PC-3 (cell line): ENCODE data around the gene CHAF1B. TPM values are rescaled to one million over a fixed set of nuclear protein-coding genes. Genes with fewer than 3 reads are reported as not detected.

Experiments used
- ATAC-seq: fragments of 200-7000 bp; cut with Tn5 transposase; 2 replicates; pipeline ENCODE4 v1.9.1; 2020; ENCODE audit warnings: mild to moderate bottlenecking, moderate library complexity
- BruUV-seq: library from RNA; stranded (reverse); fragments of 400-500 nt; replicated peaks from 2 replicates; lab custom pipeline; 2021; lab: Mats Ljungman, UMichigan
- CTCF ChIA-PET: fragments of 300-600 bp; sonication (Branson Sonifier 250); formaldehyde crosslinking; loops from one replicate; lab custom pipeline; 2022; ENCODE audit warnings: antibody characterized with exemption; lab: Charles Lee
- POLR2A ChIA-PET: fragments of 300-600 bp; sonication (Branson Sonifier 250); formaldehyde crosslinking; loops from one replicate; lab custom pipeline; 2022; ENCODE audit warnings: antibody characterized with exemption; ENCODE audit not compliant: unreplicated experiment; lab: Charles Lee
- DNase-seq: peaks from one replicate; pipeline ENCODE4 v3.0.0-alpha.2; 2015
- H2AFZ ChIP-seq: fragments of 300-600 bp; sonication (generic); 2 replicates; pipeline ENCODE4 v1.6.0; 2016; ENCODE audit warnings: antibody characterized with exemption, low read length
- H3F3A ChIP-seq: fragments of 300-600 bp; sonication (generic); one replicate; pipeline ENCODE4 v1.6.0; 2017; ENCODE audit warnings: antibody characterized with exemption, low read length, control low read depth, mild to moderate bottlenecking; ENCODE audit not compliant: unreplicated experiment
- H3K27ac ChIP-seq: fragments of 300-600 bp; sonication (generic); 2 replicates; pipeline ENCODE4 v1.5.1; 2016; ENCODE audit warnings: mild to moderate bottlenecking, low read length
- H3K27me3 ChIP-seq: fragments of 300-600 bp; sonication (generic); 2 replicates; pipeline ENCODE4 v1.6.1; 2016; ENCODE audit warnings: low read length, mixed read lengths
- H3K36me3 ChIP-seq: fragments of 300-600 bp; sonication (generic); 2 replicates; pipeline ENCODE4 v1.6.1; 2016; ENCODE audit warnings: low read depth, mixed run types, low read length, mixed read lengths
- H3K4me1 ChIP-seq: fragments of 300-600 bp; sonication (generic); 2 replicates; pipeline ENCODE4 v1.5.1; 2016; ENCODE audit warnings: low read length; ENCODE audit not compliant: insufficient read depth
- H3K4me2 ChIP-seq: fragments of 300-600 bp; sonication (generic); 2 replicates; pipeline ENCODE4 v1.6.0; 2016; ENCODE audit warnings: low read length
- H3K4me3 ChIP-seq: fragments of 300-600 bp; sonication (generic); 2 replicates; pipeline ENCODE4 v1.5.1; 2016; ENCODE audit warnings: mild to moderate bottlenecking, low read length, mixed read lengths
- H3K79me2 ChIP-seq: fragments of 300-600 bp; sonication (generic); 2 replicates; pipeline ENCODE4 v1.6.1; 2017; ENCODE audit warnings: low read length, mixed read lengths
- H3K9ac ChIP-seq: fragments of 300-600 bp; sonication (generic); 2 replicates; pipeline ENCODE4 v1.6.0; 2016; ENCODE audit warnings: mild to moderate bottlenecking, low read length
- H3K9me2 ChIP-seq: fragments of 300-600 bp; sonication (generic); replicated peaks from 2 replicates; pipeline ENCODE4 v1.6.1; 2016; ENCODE audit warnings: mixed run types, low read length, mixed read lengths
- H3K9me3 ChIP-seq: fragments of 300-600 bp; sonication (generic); 2 replicates; pipeline ENCODE4 v1.6.1; 2016; ENCODE audit warnings: low read length, mixed read lengths
- H4K20me1 ChIP-seq: fragments of 300-600 bp; sonication (generic); 2 replicates; pipeline ENCODE4 v1.6.1; 2016; ENCODE audit warnings: low read length, mixed read lengths
- CTCF ChIP-seq: fragments of 300-600 bp; sonication (generic); conservative IDR thresholded peaks from 2 replicates; pipeline ENCODE4 v1.5.1; 2017; ENCODE audit warnings: antibody characterized with exemption, low read depth, mild to moderate bottlenecking, low read length
- EZH2 ChIP-seq: fragments of 300-600 bp; sonication (generic); IDR thresholded peaks from one replicate; pipeline ENCODE4 v1.6.1; 2017; ENCODE audit warnings: antibody characterized with exemption, mild to moderate bottlenecking, low read length; ENCODE audit not compliant: unreplicated experiment
- EZH2phosphoT487 ChIP-seq: fragments of 300-600 bp; sonication (generic); IDR thresholded peaks from 2 replicates; pipeline ENCODE4 v1.6.1; 2018; ENCODE audit warnings: mild to moderate bottlenecking, antibody characterized with exemption, low read length, borderline replicate concordance
- intact Hi-C: fragments of 100-400 bp; cut with micrococcal nuclease; formaldehyde crosslinking; loops from 2 replicates; pipeline ENCODE4 v1.9.0; 2023
- total RNA-seq: library from RNA; depleted of rRNA; stranded (reverse); fragments of >200 nt; gene quantifications from 2 replicates; pipeline ENCODE4 v1.2.3, GENCODE V29; 2014

The CHAF1B gene
- total RNA-seq, 1 experiment from 2014 or later: 19.0 TPM

GRCh38 chr21:36430841-36431240 lies 45.6 kb downstream of the CHAF1B start:
- no peak for TF ChIP-seq EZH2
- TF ChIP-seq EZH2phosphoT487: no peak
- no peak for TF ChIP-seq CTCF
- H3K36me3 ChIP-seq: no peaks in the 10 kb centered on the region
- ChIA-PET CTCF (interaction anchor here (0.7 to 1.7 kb wide), 2 partner anchors 69 to 942 kb away, joined by 8 to 14 read pairs; no protein-coding TSS in a partner anchor), POLR2A (interaction anchor here (0.9 kb wide), 1 partner anchor 29 kb away, joined by 16 read pairs; no protein-coding TSS in a partner anchor)
- DNase-seq: no peak
- H3K4me2 ChIP-seq: peak overlapping the region; percentile 88
- H3F3A ChIP-seq: no peaks in the 10 kb centered on the region
- no peaks in the 10 kb centered on the region for H3K9me2 ChIP-seq
- H4K20me1 ChIP-seq: no peaks in the 10 kb centered on the region
- peak overlapping the region; percentile 93 for H3K9ac ChIP-seq
- no TSS peak for BruUV-seq
- peaks cover 37% of the 10 kb centered on the region for H3K79me2 ChIP-seq
- H3K27me3 ChIP-seq: no peaks in the 10 kb centered on the region
- intact Hi-C loops: loop anchor here (1.0 kb wide), 1 partner anchor 35 kb away; no protein-coding TSS in a partner anchor
- H3K4me1 ChIP-seq: peaks cover 30% of the 10 kb centered on the region
- 0 out of 2 replicates have a peak overlapping the region, but pooled peaks have one; percentile 21 for H2AFZ ChIP-seq
- peak overlapping the region; percentile 97 for H3K27ac ChIP-seq
- no peak for ATAC-seq
- no peaks in the 10 kb centered on the region for H3K9me3 ChIP-seq
- peak overlapping the region; percentile 69 for H3K4me3 ChIP-seq

GRCh38 chr21:36431252-36431651 lies 46.1 kb downstream of the CHAF1B start:
- no peak overlapping the region for H2AFZ ChIP-seq
- no peaks in the 10 kb centered on the region for H3K36me3 ChIP-seq
- peaks cover 37% of the 10 kb centered on the region for H3K79me2 ChIP-seq
- no peaks in the 10 kb centered on the region for H4K20me1 ChIP-seq
- H3K9me2 ChIP-seq: no peaks in the 10 kb centered on the region
- H3K27me3 ChIP-seq: no peaks in the 10 kb centered on the region
- TF ChIP-seq CTCF: no peak
- TF ChIP-seq EZH2: no peak
- no peak for TF ChIP-seq EZH2phosphoT487
- peak overlapping the region; percentile 88 for H3K4me2 ChIP-seq
- peak overlapping the region; percentile 97 for H3K27ac ChIP-seq
- H3K9me3 ChIP-seq: no peaks in the 10 kb centered on the region
- ATAC-seq (no peak), DNase-seq (no peak)
- peaks cover 30% of the 10 kb centered on the region for H3K4me1 ChIP-seq
- POLR2A ChIA-PET: no interaction called here
- intact Hi-C loops: no loop called here
- peak overlapping the region; percentile 69; the same call in 1 of the 2 replicates for H3K4me3 ChIP-seq
- peak overlapping the region; percentile 93 for H3K9ac ChIP-seq
- H3F3A ChIP-seq: no peaks in the 10 kb centered on the region
- BruUV-seq: no TSS peak
- CTCF ChIA-PET: no interaction called here

GRCh38 chr21:36433059-36433709 lies 48.0 kb downstream of the CHAF1B start:
- no peaks in the 10 kb centered on the region for H3K36me3 ChIP-seq
- no peak for DNase-seq
- ChIA-PET CTCF (no interaction called here), POLR2A (no interaction called here)
- no peak overlapping the region for H3K9ac ChIP-seq
- no peaks in the 10 kb centered on the region for H3K9me2 ChIP-seq
- TF ChIP-seq CTCF (no peak), EZH2 (no peak), EZH2phosphoT487 (no peak)
- peaks cover 37% of the 10 kb centered on the region for H3K79me2 ChIP-seq
- H2AFZ ChIP-seq: no peak overlapping the region
- H3K9me3 ChIP-seq: no peaks in the 10 kb centered on the region
- intact Hi-C loops: no loop called here
- no peaks in the 10 kb centered on the region for H4K20me1 ChIP-seq
- H3K27me3 ChIP-seq: no peaks in the 10 kb centered on the region
- H3K4me1 ChIP-seq: peaks cover 43% of the 10 kb centered on the region
- ATAC-seq: no peak
- no TSS peak for BruUV-seq
- H3K27ac ChIP-seq: no peak overlapping the region
- H3F3A ChIP-seq: no peaks in the 10 kb centered on the region
- no peak overlapping the region for H3K4me2 ChIP-seq
- H3K4me3 ChIP-seq: no peak overlapping the region
